HepG2 (cell line): ENCODE results near the gene RNH1. TPM values are rescaled to one million over a fixed set of nuclear protein-coding genes. Genes with fewer than 3 reads are reported as not detected.

ENCODE experiments used
- ATAC-seq: fragments of 200-7000 bp; cut with Tn5 transposase; 3 replicates; pipeline ENCODE4 v1.9.1; 2020; ENCODE audit warnings: mild to moderate bottlenecking, moderate library complexity
- BruUV-seq: library from RNA; stranded (reverse); fragments of 400-500 nt; replicated peaks from 2 replicates; lab custom pipeline; 2021; lab: Mats Ljungman, UMichigan
- CTCF ChIA-PET: fragments of 300-600 bp; formaldehyde crosslinking; extraction: SDS; loops from one replicate; lab custom pipeline; 2021; ENCODE audit warnings: low total read pairs, inconsistent platforms, low intra/inter-chr PET ratio; lab: Yijun Ruan, JAX
- POLR2A ChIA-PET: fragments of 350-600 bp; sonication (Branson Sonifier 250); formaldehyde crosslinking; loops from one replicate; lab custom pipeline; 2020; ENCODE audit warnings: antibody characterized with exemption, inconsistent platforms; lab: Yijun Ruan, JAX
- DNase-seq: peaks from one replicate; pipeline ENCODE4 v3.0.0-alpha.2; 2015; ENCODE audit warnings: low spot score
- FAIRE-seq: peaks from 3 replicates; lab custom pipeline; 2011; peaks lifted over from hg19 to GRCh38; lab: Jason Lieb, UNC
- H2AFZ ChIP-seq: one replicate; pipeline ENCODE4 v1.6.1; 2011; ENCODE audit warnings: low read length, inconsistent platforms
- H3K27ac ChIP-seq: fragments of 300-600 bp; 3 replicates; pipeline ENCODE4 v1.8.0; 2011; ENCODE audit warnings: mixed run types, mild to moderate bottlenecking, mixed read lengths, low read length, inconsistent platforms; ENCODE audit not compliant: insufficient read depth; ENCODE audit errors: extremely low read length
- H3K27me3 ChIP-seq, 2 experiments: fragments of 200-600 bp in 1 of 2; 2 replicates in 1 of 2; 3 replicates in 1 of 2; pipeline versions ENCODE4 v1.6.0 to v1.8.0; 2011; ENCODE audit warnings: low read length in 2 of 2, mild to moderate bottlenecking in 2 of 2, moderate library complexity in 2 of 2, inconsistent platforms in 1 of 2; ENCODE audit not compliant: insufficient read depth in 2 of 2, control insufficient read depth in 1 of 2
- H3K36me3 ChIP-seq, 2 experiments: fragments of 200-600 bp in 1 of 2; replicated peaks in 1 of 2; 2 replicates in 1 of 2; 3 replicates in 1 of 2; pipeline versions ENCODE4 v1.5.1 to v1.8.0; 2011; ENCODE audit warnings: low read length in 2 of 2, inconsistent platforms in 1 of 2; ENCODE audit not compliant: insufficient read depth in 2 of 2, control insufficient read depth in 1 of 2
- H3K4me1 ChIP-seq: 2 replicates; pipeline ENCODE4 v1.5.1; 2012; ENCODE audit warnings: low read length, inconsistent platforms; ENCODE audit not compliant: insufficient read depth
- H3K4me2 ChIP-seq: 2 replicates; pipeline ENCODE4 v1.6.0; 2011; ENCODE audit warnings: low read depth, low read length, inconsistent platforms
- H3K4me3 ChIP-seq, 3 experiments: fragments of 200-600 bp in 1 of 3; sonication (generic), shearing (Covaris generic) in 1 of 3; replicated peaks in 1 of 3; 2 replicates each; pipeline ENCODE4 v1.5.1; 2011 to 2016; ENCODE audit warnings: low read length in 3 of 3, inconsistent platforms in 2 of 3, low read depth in 2 of 3, mild to moderate bottlenecking in 2 of 3, control low read depth in 1 of 3, mixed read lengths in 1 of 3; ENCODE audit not compliant: insufficient read depth in 1 of 3
- H3K79me2 ChIP-seq: one replicate; pipeline ENCODE4 v1.6.1; 2011; ENCODE audit warnings: low read length, inconsistent platforms; ENCODE audit not compliant: insufficient read depth
- H3K9ac ChIP-seq: 2 replicates; pipeline ENCODE4 v1.6.0; 2011; ENCODE audit warnings: mild to moderate bottlenecking, low read depth, low read length, inconsistent platforms; ENCODE audit not compliant: insufficient read depth
- H3K9me3 ChIP-seq: 2 replicates; pipeline ENCODE4 v1.5.1; 2012; ENCODE audit warnings: mild to moderate bottlenecking, low read length
- H4K20me1 ChIP-seq: 2 replicates; pipeline ENCODE4 v1.6.0; 2011; ENCODE audit warnings: inconsistent platforms, mild to moderate bottlenecking, low read length, moderate library complexity; ENCODE audit not compliant: insufficient read depth
- FLYWCH1 ChIP-seq: sonication (generic); formaldehyde crosslinking; IDR thresholded peaks from 2 replicates; pipeline ENCODE4 v1.8.1; 2023; ENCODE audit warnings: mild to moderate bottlenecking, missing genetic modification reagents
- JDP2 ChIP-seq: sonication (generic); formaldehyde crosslinking; IDR thresholded peaks from 2 replicates; pipeline ENCODE4 v1.8.1; 2022; ENCODE audit warnings: missing genetic modification reagents, borderline replicate concordance
- RNF219 ChIP-seq: sonication (generic); formaldehyde crosslinking; IDR thresholded peaks from 2 replicates; pipeline ENCODE4 v1.5.0; 2020; ENCODE audit warnings: mild to moderate bottlenecking, missing genetic modification reagents
- SNAPC5 ChIP-seq: sonication (generic); formaldehyde crosslinking; IDR thresholded peaks from 2 replicates; pipeline ENCODE4 v1.8.1; 2023; ENCODE audit warnings: mild to moderate bottlenecking, missing genetic modification reagents, borderline replicate concordance
- STAG1 ChIP-seq: sonication (generic); formaldehyde crosslinking; IDR thresholded peaks from 2 replicates; pipeline ENCODE4 v1.4.0; 2020; ENCODE audit warnings: missing genetic modification reagents
- THRA ChIP-seq: sonication (generic); formaldehyde crosslinking; IDR thresholded peaks from 2 replicates; pipeline ENCODE4 v1.4.0; 2020; ENCODE audit warnings: missing genetic modification reagents, borderline replicate concordance
- ZBTB7B ChIP-seq: sonication (generic); formaldehyde crosslinking; IDR thresholded peaks from 2 replicates; pipeline ENCODE4 v1.4.0; 2020; ENCODE audit warnings: missing genetic modification reagents
- ZFP36 ChIP-seq: fragments of 150-350 bp; IDR thresholded peaks from 2 replicates; pipeline ENCODE4 v1.6.1; 2018; ENCODE audit warnings: borderline replicate concordance, low read length, low read depth; ENCODE audit not compliant: partially characterized antibody
- ZKSCAN1 ChIP-seq: fragments of 150-350 bp; IDR thresholded peaks from 2 replicates; pipeline ENCODE4 v1.6.1; 2014; ENCODE audit warnings: low read length
- ZNF589 ChIP-seq: sonication (generic); formaldehyde crosslinking; conservative IDR thresholded peaks from 2 replicates; pipeline ENCODE4 v1.8.0; 2022; ENCODE audit warnings: mild to moderate bottlenecking, moderate library complexity, missing genetic modification reagents
- WGBS: methylation state at CpG from one replicate; pipeline ENCODE4 v1.1.6; 2017; ENCODE audit warnings: low lambda C conversion rate; 5-methylcytosine and 5-hydroxymethylcytosine counted together
- in situ Hi-C: cut with HindIII; loops from 2 replicates; pipeline ENCODE4 v1.10.0; 2017; ENCODE audit warnings: low pct_unique_long_range_greater_than_20kb; ENCODE audit not compliant: extremely low pct_ligation_motif_present
- intact Hi-C: fragments of 100-400 bp; cut with micrococcal nuclease; formaldehyde crosslinking; loops from one replicate; pipeline ENCODE4 v1.10.0; 2022; ENCODE audit not compliant: unreplicated experiment
- polyA plus RNA-seq, 8 experiments: library from polyadenylated mRNA; depleted of rRNA in 3 of 8; stranded (reverse) in 7 of 8; unstranded in 1 of 8; fragments of >200 nt; fragmentation: Illumina TruSeq in 4 of 8; extraction: Trizol in 4 of 8; gene quantifications; 2 replicates each; pipeline versions ENCODE4 v1.2.1 to v1.2.3, GENCODE V29; 2011 to 2016; ENCODE audit warnings: low read depth in 4 of 8, missing spikeins in 1 of 8, mixed read lengths in 1 of 8; ENCODE audit not compliant: insufficient read depth in 1 of 8
- total RNA-seq, 5 experiments: library from RNA; depleted of rRNA; stranded (reverse); fragments of >200 nt; fragmentation: Illumina TruSeq; extraction: Trizol; gene quantifications; 2 replicates each; pipeline ENCODE4 v1.2.3, GENCODE V29; 2016; ENCODE audit warnings: low read depth in 1 of 5

RNH1 gene
- total and polyA plus RNA-seq, 2 of the 13 experiments (the other 11 are each of a cell fraction or from before 2014, with no cell fraction given): 36.0 to 74.1 TPM

GRCh38 chr11:512761-513595 is 5.9 kb upstream of the RNH1 start:
- no peak for FAIRE-seq
- CTCF ChIA-PET: no interaction called here
- H3K36me3 ChIP-seq: peaks cover 4 to 13% of the 10 kb centered on the region in 2 experiments; a peak in 4 of 5 replicates
- no peaks in the 10 kb centered on the region for H3K79me2 ChIP-seq
- no peak overlapping the region for H2AFZ ChIP-seq
- in situ Hi-C loops (no loop called here), intact Hi-C loops (no loop called here)
- H3K9ac ChIP-seq: no peak overlapping the region
- H3K4me1 ChIP-seq: peaks cover 9% of the 10 kb centered on the region
- no peaks in the 10 kb centered on the region for H4K20me1 ChIP-seq
- no peak overlapping the region for H3K4me2 ChIP-seq
- no peaks in the 10 kb centered on the region for H3K27me3 ChIP-seq
- WGBS: 97% methylated on average over 29 of the region's 29 CpGs
- TF ChIP-seq STAG1 (CRISPR knock-in tag): no peak
- TF ChIP-seq SNAPC5: no peak
- no peak for TF ChIP-seq ZBTB7B
- TF ChIP-seq, all 625 proteins: peak for 0
- Histone ChIP-seq H3K4me3 (no peak overlapping the region), H3K27ac (no peak overlapping the region), H3K9me3 (no peaks in the 10 kb centered on the region)
- ATAC-seq (no peak), DNase-seq (no peak)
- POLR2A ChIA-PET: interaction anchor here (1.0 kb wide), 1 partner anchor 73 kb away, joined by 6 read pairs; no protein-coding TSS in a partner anchor
- no TSS peak for BruUV-seq

- no peak overlapping the region for H3K4me3 ChIP-seq
- 98% methylated on average over 5 of the region's 5 CpGs for WGBS
- POLR2A ChIA-PET: interaction anchor here (0.8 to 1.6 kb wide), 3 partner anchors 9 to 69 kb away, joined by 3 to 4 read pairs (median 3); no protein-coding TSS in a partner anchor
These were observed 1.9 kb upstream of the RNH1 start for GRCh38 chr11:508956-509355.

More at GRCh38 chr11:508956-509355, 1.9 kb upstream of the RNH1 start:
- peaks cover 18% of the 10 kb centered on the region for H3K79me2 ChIP-seq
- H3K9ac ChIP-seq: no peak overlapping the region
- H4K20me1 ChIP-seq: no peaks in the 10 kb centered on the region
- peaks cover 21% of the 10 kb centered on the region for H3K4me1 ChIP-seq
- CTCF ChIA-PET: no interaction called here
- TF ChIP-seq ZKSCAN1 (no peak), ZFP36 (no peak), JDP2 (CRISPR knock-in tag) (no peak), RNF219 (no peak), FLYWCH1 (CRISPR knock-in tag) (no peak), ZNF589 (CRISPR knock-in tag) (no peak), THRA (CRISPR knock-in tag) (no peak)
- H2AFZ ChIP-seq: no peak overlapping the region
- ATAC-seq (no peak), FAIRE-seq (no peak), DNase-seq (no peak)
- in situ Hi-C loops: no loop called here
- H3K27me3 ChIP-seq: no peaks in the 10 kb centered on the region
- no peak overlapping the region for H3K27ac ChIP-seq
- H3K36me3 ChIP-seq: peaks cover 4 to 14% of the 10 kb centered on the region in 2 experiments; a peak in 4 of 5 replicates
- H3K9me3 ChIP-seq: no peaks in the 10 kb centered on the region
- intact Hi-C loops: no loop called here
- BruUV-seq: TSS peak; percentile 39
- H3K4me2 ChIP-seq: no peak overlapping the region
